Glomerular endothelial cell (primary cell): Measurements from ENCODE around the gene NPIPA5. TPM values are rescaled to one million over a fixed set of nuclear protein-coding genes. Genes with fewer than 3 reads are reported as not detected.

Experiments used
- total RNA-seq: library from RNA; depleted of rRNA; stranded (reverse); fragments of >200 nt; gene quantifications from 2 replicates; pipeline ENCODE4 v1.2.3, GENCODE V29; 2015

The NPIPA5 gene
- total RNA-seq, 1 donor from 2014 or later, result 4.8 TPM

Other genes with a start within 250 kb of the NPIPA5 start
- gene MPV17L, start 17.5 kb upstream of the NPIPA5 start, total RNA-seq, result 0.53 and 2.6 TPM in 2 replicates
- 48.1 and 57.1 TPM in 2 replicates for gene BMERB1, start 56.3 kb upstream of the NPIPA5 start, total RNA-seq